Stomach (tissue), 9 donors: ENCODE results near the gene UBE3D. TPM values are rescaled to one million over a fixed set of nuclear protein-coding genes. Genes with fewer than 3 reads are reported as not detected.
"Not testable (repeated sequence)": the region's sequence is repeated elsewhere in the genome, so short reads cannot be mapped to it uniquely, and the experiment has no call there.

ENCODE experiments used
- DNase-seq, 2 donors: peaks; one replicate each; pipeline versions ENCODE4 v3.0.0 to v3.0.0-alpha.2; 2013 to 2019
- H3K27ac ChIP-seq, 5 donors: fragments of 200-600 bp in 4 of 5; sonication (generic) in 4 of 5; one replicate each; pipeline ENCODE4 v1.5.1; 2013 to 2019; ENCODE audit warnings: mild to moderate bottlenecking in 1 of 5, moderate library complexity in 1 of 5
- H3K27me3 ChIP-seq, 3 donors: fragments of 200-600 bp; sonication (generic); one replicate each; pipeline ENCODE4 v1.5.1; 2017 to 2019; ENCODE audit warnings: mixed run types in 1 of 3
- H3K36me3 ChIP-seq, 4 donors: fragments of 200-600 bp; sonication (generic); 1 replicate in 3 of 4; 2 replicates in 1 of 4; pipeline ENCODE4 v1.5.1; 2016 to 2019
- H3K4me1 ChIP-seq, 4 donors: fragments of 200-600 bp; sonication (generic); one replicate each; pipeline ENCODE4 v1.5.1; 2016 to 2019
- H3K4me3 ChIP-seq, 4 donors: fragments of 200-600 bp; sonication (generic) in 3 of 4; one replicate each; pipeline ENCODE4 v1.5.1; 2016 to 2019; ENCODE audit warnings: mild to moderate bottlenecking in 1 of 4
- H3K9me3 ChIP-seq, 4 donors: fragments of 200-600 bp; sonication (generic); one replicate each; pipeline ENCODE4 v1.5.1; 2016 to 2019
- EP300 ChIP-seq: sonication (generic); formaldehyde crosslinking; IDR thresholded peaks from one replicate; pipeline ENCODE4 v1.6.1; 2017; ENCODE audit warnings: antibody characterized with exemption
- POLR2A ChIP-seq, 4 donors: fragments of 450-650 bp; IDR thresholded peaks; one replicate each; pipeline ENCODE4 v1.6.1; 2016; ENCODE audit warnings: antibody characterized with exemption in 4 of 4, control low read depth in 2 of 4, mild to moderate bottlenecking in 1 of 4, moderate library complexity in 1 of 4
- POLR2AphosphoS5 ChIP-seq, 3 donors: sonication (generic); formaldehyde crosslinking; IDR thresholded peaks; one replicate each; pipeline ENCODE4 v1.6.1; 2016; ENCODE audit warnings: antibody characterized with exemption in 3 of 3
- WGBS, 5 donors: extraction: QIAGEN DNeasy Blood & Tissue Kit in 3 of 5; methylation state at CpG; one replicate each; pipeline versions ENCODE4 v1.1.5 to v1.1.7; 2013 to 2018; 5-methylcytosine and 5-hydroxymethylcytosine counted together
- intact Hi-C: fragments of 100-400 bp; cut with DNase I; formaldehyde crosslinking; loops from one replicate; pipeline ENCODE4 v1.15.1; 2023; ENCODE audit warnings: low total_unique reads
- polyA plus RNA-seq, 3 donors: library from polyadenylated mRNA; stranded (reverse); fragments of 200-250 nt; gene quantifications; one replicate each; pipeline ENCODE4 v1.2.3, GENCODE V29; 2013
- total RNA-seq, 5 donors: library from RNA; depleted of rRNA; stranded (reverse); fragments of >200 nt; gene quantifications; one replicate each; pipeline versions ENCODE4 v1.1.0 to v1.2.3, GENCODE V29; 2014 to 2016
- TF ChIP-seq, protein P1 (sequence below), 7 experiments: fragments of 450-650 bp in 4 of 7; fragments of 200-600 bp in 3 of 7; sonication (generic) in 3 of 7; IDR thresholded peaks; one replicate each; pipeline ENCODE4 v1.5.1; 2016 to 2019; ENCODE audit warnings: antibody characterized with exemption in 7 of 7, control low read depth in 2 of 7, mild to moderate bottlenecking in 1 of 7
- donor health status: healthy with polysubstance abuse.
- donor health status: Bipolar disorder and iron deficiency.
- donor health status: healthy.

Gene UBE3D
- total and polyA plus RNA-seq, 8 donors: 1.5 to 33.3 (median 11.8) TPM

DNA sequence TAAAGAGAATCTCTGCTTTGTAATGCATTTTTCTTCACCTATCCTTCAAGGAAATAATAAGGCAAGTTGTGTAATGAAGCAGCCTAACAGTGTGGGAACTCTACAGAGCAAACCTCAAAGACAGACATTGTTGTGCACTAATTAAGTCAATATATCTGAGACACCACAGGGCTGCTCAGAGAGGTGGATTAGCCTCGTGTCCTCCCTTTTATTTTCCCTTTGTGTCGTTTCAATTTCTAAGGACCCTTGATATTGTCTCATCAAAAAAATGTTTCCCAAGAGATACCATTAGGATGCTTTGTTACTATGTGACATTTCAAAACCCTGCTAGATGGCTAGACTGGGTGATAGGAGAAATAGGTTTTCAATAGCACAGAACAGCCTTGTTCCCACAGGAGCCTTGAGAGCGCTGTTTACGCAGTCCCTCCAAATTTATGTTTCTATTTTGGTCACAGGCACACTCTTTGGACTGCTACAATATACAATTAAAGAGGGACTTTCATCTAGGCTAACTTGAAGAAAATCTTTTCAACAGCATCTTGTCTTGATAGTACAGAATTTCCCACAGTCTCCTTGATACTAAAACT is 23.1 kb downstream of the UBE3D start:
- Histone ChIP-seq H3K4me3 (no peak overlapping the region), H3K9me3 (no peaks in the 10 kb centered on the region), H3K27me3 (no peaks in the 10 kb centered on the region), H3K36me3 (peaks cover 0 to 6% (median 3%) of the 10 kb centered on the region in 4 donors), H3K4me1 (no peaks in the 10 kb centered on the region), H3K27ac (no peak overlapping the region)
- no peak for DNase-seq
- 73 to 81% (median 79%) methylated on average over 4 of the region's 4 CpGs for WGBS, 5 donors
- TF ChIP-seq POLR2AphosphoS5 (IDR thresholded peaks at IDR 0.05): no peak
- no peak for TF ChIP-seq EP300
- no peak for TF ChIP-seq POLR2A (IDR thresholded peaks at IDR 0.05)
- TF ChIP-seq, protein P1, sequence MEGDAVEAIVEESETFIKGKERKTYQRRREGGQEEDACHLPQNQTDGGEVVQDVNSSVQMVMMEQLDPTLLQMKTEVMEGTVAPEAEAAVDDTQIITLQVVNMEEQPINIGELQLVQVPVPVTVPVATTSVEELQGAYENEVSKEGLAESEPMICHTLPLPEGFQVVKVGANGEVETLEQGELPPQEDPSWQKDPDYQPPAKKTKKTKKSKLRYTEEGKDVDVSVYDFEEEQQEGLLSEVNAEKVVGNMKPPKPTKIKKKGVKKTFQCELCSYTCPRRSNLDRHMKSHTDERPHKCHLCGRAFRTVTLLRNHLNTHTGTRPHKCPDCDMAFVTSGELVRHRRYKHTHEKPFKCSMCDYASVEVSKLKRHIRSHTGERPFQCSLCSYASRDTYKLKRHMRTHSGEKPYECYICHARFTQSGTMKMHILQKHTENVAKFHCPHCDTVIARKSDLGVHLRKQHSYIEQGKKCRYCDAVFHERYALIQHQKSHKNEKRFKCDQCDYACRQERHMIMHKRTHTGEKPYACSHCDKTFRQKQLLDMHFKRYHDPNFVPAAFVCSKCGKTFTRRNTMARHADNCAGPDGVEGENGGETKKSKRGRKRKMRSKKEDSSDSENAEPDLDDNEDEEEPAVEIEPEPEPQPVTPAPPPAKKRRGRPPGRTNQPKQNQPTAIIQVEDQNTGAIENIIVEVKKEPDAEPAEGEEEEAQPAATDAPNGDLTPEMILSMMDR (IDR thresholded peaks at IDR 0.05): no peak
- intact Hi-C loops: no loop called here

DNA sequence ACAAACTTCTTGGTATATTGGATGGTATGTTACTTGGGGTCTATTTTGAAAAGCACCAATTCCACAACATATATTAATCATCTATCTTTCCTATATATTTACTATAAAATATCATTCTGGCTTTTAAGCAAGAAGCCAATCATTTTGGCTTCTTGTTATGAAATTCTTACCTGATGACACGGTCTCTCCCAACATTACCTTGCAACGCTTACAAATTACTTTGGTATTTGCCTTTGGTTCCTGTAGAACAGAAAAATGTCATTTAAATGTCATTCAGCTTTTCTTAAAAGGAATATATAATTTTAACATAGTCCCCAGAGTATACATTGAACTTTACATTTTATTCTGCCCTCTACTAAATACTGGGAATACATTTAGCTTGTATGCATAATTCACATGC is 27.4 kb downstream of the UBE3D start:
- Histone ChIP-seq H3K4me3 (no peak overlapping the region), H3K27me3 (no peaks in the 10 kb centered on the region), H3K4me1 (no peaks in the 10 kb centered on the region), H3K27ac (no peak overlapping the region), H3K9me3 (no peaks in the 10 kb centered on the region), H3K36me3 (peaks cover 0 to 6% (median 2%) of the 10 kb centered on the region in 4 donors)
- intact Hi-C loops: no loop called here
- no peak for DNase-seq
- 93 to 100% (median 98%) methylated on average over 2 of the region's 2 CpGs for WGBS, 5 donors
- TF ChIP-seq EP300 (no peak), POLR2AphosphoS5 (IDR thresholded peaks at IDR 0.05) (no peak), POLR2A (IDR thresholded peaks at IDR 0.05) (no peak)
- TF ChIP-seq, protein P1 (IDR thresholded peaks at IDR 0.05): no peak

DNA sequence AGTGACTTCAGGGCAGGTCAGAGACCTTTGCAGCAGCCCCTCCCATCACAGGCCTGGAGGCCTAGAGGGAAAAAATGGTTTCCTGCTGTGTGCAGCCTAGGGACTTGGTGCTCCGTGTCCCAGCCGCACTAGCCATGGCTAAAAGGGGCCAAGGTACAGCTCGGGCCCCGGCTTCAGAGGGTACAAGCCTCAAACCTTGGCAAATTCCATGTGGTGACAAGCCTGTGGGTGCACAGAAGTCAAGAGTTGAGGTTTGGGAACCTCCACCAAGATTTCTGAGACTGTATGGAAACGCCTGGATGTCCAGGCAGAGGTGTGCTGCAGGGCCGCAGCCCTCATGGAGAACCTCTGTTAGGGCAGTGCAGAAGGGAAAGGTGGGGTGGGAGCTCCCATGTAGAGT is 34.0 kb downstream of the UBE3D start:
- no peak overlapping the region for H3K27ac ChIP-seq
- intact Hi-C loops: no loop called here
- no peak overlapping the region for H3K4me3 ChIP-seq
- H3K27me3 ChIP-seq: no peaks in the 10 kb centered on the region
- 94 to 99% (median 97%) methylated on average over 6 of the region's 6 CpGs for whole genome bisulfite sequencing, 5 donors
- H3K4me1 ChIP-seq: no peaks in the 10 kb centered on the region
- peaks cover 4 to 22% (median 11%) of the 10 kb centered on the region in 4 donors for H3K9me3 ChIP-seq
- TF ChIP-seq POLR2AphosphoS5 (IDR thresholded peaks at IDR 0.05): no peak
- TF ChIP-seq, protein P1 (IDR thresholded peaks at IDR 0.05): no peak
- TF ChIP-seq EP300: no peak
- no peak for TF ChIP-seq POLR2A (IDR thresholded peaks at IDR 0.05)
- DNase-seq: no peak
- H3K36me3 ChIP-seq: peaks cover 9 to 38% (median 18%) of the 10 kb centered on the region in 4 donors

DNA sequence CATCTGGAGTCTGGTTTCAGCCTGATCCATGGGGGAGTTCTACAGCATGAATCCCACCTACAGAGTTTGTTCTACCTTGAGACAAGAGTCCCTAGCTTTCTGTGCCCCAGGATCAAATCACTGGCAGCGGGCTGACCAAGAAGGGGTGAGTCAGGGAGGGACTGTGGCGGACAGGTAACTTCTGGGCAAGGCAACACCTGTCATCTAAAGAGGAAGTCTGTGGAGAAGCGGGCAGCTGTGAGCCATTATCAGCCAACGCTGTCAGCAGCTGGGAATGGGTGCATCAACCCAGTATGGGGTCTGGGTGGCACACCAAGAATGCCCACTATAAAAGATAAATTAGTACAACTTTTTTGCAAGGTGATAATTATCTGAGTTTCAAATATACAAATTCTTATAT is 45.9 kb downstream of the UBE3D start:
- intact Hi-C loops: no loop called here
- TF ChIP-seq, protein P1 (IDR thresholded peaks at IDR 0.05): no peak
- TF ChIP-seq POLR2A (IDR thresholded peaks at IDR 0.05) (no peak), POLR2AphosphoS5 (IDR thresholded peaks at IDR 0.05) (no peak), EP300 (no peak)
- H3K4me1 ChIP-seq: no peaks in the 10 kb centered on the region
- WGBS, 5 donors: 91 to 97% (median 95%) methylated on average over 4 of the region's 4 CpGs
- no peak overlapping the region for H3K4me3 ChIP-seq
- DNase-seq: no peak
- no peak overlapping the region for H3K27ac ChIP-seq
- H3K27me3 ChIP-seq: no peaks in the 10 kb centered on the region
- peaks cover 0 to 64% (median 54%) of the 10 kb centered on the region in 4 donors for H3K36me3 ChIP-seq
- peaks cover 0 to 11% (median 5%) of the 10 kb centered on the region in 4 donors for H3K9me3 ChIP-seq

DNA sequence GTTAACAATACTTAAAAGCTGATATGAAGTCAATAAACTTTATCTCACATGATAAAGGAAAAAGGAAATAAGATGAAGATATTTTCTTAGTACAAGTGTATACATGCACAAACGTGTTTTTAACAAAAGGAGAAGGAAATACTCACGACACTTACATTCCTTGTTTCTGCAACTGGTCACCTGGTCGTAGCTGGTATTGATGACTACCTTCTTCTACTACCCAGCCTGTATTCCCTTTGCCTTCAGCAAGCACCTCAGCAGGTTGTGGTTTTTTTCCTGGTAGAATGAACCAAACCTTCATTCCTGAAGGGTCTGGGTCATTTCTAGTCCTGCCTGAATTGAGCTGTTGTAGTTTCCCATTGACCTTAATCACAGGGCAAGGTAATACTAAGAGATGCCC is 54.5 kb downstream of the UBE3D start:
- H3K4me3 ChIP-seq, intact Hi-C loops, H3K27ac ChIP-seq, H3K27me3 ChIP-seq: not testable (repeated sequence)
- peaks cover 0 to 36% (median 13%) of the 10 kb centered on the region in 4 donors for H3K36me3 ChIP-seq
- peaks cover 0 to 15% (median 3%) of the 10 kb centered on the region in 4 donors for H3K4me1 ChIP-seq
- peaks cover 0 to 12% (median 5%) of the 10 kb centered on the region in 4 donors for H3K9me3 ChIP-seq
- 26 to 52% (median 48%) methylated on average over 3 of the region's 3 CpGs for WGBS, 5 donors
- peak in 1 of 2 donors; percentile 6 for DNase-seq
